M059J (cell line): Measurements from ENCODE around the gene CSF2. TPM values are rescaled to one million over a fixed set of nuclear protein-coding genes. Genes with fewer than 3 reads are reported as not detected.

ENCODE experiments used
- DNase-seq: peaks from one replicate; pipeline ENCODE4 v3.0.0-alpha.2; 2012; ENCODE audit warnings: low read depth
- total RNA-seq: library from RNA; depleted of rRNA; stranded (reverse); fragments of >200 nt; shearing (Covaris generic); gene quantifications from 2 replicates; pipeline ENCODE4 v1.2.3, GENCODE V29; 2014

CSF2 gene
- total RNA-seq, 1 experiment from 2014 or later = 6.3 TPM

DNA sequence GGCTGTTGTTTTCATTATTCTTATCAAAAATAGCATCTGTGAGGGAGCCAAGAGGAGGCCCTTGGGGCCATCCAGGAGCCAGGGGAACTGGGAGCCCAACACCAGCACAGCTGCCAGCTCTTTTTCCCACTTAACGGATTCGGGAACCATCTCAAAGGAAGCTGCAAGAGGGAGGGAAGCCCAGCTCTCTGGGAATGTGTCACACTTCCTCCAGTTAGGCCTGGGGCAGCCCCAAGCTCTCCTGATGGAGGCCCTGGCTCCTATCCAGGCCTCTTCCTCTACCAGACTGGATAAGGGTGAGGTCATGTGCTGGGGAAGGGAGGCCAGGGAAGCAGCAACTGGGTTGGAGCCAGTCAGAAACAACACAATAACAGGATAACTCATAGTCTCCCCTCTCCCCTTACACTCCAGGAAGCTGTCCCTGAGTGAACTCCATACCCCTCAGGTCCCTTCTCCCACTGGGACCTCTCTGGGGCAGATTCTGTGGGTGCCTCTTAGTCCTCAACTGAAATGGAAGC is 12.7 kb downstream of the CSF2 start:
- DNase-seq = peak; percentile 99

DNA sequence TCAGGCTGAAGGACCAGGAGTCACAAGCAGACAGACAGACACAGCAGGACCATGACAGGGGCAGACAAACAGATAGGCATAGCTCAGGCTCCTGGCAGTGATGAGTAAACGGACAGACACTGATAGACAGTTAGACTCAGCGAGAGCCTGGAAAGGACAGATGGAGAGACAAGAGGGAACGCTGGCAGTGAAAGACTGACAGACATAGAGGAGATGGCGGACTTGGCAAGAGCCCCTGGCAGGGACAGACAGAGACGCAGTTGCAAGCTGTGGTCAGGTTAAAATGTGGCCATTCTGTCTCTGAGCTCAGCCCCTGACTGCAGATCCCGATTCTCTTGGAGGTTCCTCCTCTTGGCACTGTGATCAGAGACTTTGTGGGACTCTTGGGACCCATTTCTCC is 13.6 kb downstream of the CSF2 start:
- no peak for DNase-seq

DNA sequence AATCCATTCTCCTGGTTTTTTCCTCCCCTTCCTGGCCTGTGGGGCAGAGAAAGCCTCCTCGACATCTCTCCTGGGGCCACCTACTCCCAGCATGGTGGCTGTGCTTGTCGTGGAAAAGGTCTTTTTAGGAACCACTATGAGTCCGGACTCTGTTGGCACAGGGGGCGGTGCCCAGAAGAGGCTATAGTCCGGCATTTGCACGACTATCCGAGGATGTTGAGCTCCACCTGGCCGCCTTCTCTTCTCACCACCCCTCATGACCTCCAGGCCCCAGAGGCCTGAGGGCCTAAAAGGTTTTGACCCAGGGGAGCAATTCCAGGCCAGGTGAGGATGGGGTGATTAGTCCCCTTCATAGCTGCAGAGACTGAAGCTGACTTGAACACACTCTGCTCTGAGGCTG is 14.1 kb downstream of the CSF2 start:
- no peak for DNase-seq

DNA sequence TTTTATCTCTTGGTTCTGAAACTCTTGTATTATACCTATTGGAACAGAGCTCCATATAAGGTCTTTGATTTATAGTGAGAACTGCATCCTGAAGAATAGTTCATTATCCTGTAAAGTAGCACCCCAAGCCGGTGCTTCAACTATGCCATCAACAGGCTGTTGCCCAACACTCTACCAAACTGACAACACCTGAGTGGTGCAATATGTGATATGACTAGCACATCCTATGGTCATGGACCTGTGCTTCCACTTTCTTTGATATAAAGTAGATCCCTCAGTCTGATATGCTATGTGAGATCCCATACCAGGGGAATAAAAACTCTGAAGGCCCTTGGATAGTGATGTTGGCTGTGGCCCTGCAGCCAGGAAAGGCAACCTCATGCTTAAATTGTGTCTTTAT is 15.8 kb downstream of the CSF2 start:
- no peak for DNase-seq

DNA sequence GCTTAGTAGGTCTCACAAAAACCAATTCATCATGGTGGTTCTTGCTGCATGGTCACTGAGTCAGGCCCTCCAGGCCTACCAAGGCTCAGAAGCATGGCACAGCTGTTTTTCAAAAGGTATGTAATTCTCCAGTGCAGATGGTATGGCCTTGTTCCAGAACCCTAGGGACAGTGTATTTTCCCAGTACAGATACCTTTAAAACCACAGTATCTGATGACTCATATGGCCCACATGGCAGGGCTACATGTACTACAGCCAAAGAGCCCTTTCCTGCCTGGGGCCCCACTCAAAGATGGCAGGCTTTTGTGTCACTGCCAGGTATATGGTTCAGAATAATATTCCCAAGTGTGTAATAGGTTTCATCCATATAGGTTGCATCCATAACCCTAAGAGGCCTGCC is 16.5 kb downstream of the CSF2 start:
- DNase-seq = peak; percentile 99

DNA sequence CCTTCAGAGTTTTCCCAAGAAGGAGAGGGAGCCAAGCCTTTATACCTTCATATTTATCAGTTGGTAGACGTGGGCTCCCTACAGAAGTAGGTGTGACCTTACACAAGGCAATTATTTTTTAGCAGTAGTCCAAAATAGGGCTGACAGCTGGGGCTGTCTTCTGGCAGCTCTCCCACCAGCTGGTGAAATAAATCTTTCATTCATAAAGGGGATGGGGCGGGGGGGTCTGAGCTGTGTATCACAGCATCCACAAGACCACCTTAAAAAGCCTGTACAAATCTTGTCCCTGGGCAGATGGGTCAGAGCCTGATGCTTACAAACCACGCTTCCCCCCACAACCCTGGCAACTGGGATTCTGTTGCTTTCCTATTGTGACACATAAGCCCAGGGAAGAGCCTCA is 19.7 kb downstream of the CSF2 start:
- DNase-seq = no peak

DNA sequence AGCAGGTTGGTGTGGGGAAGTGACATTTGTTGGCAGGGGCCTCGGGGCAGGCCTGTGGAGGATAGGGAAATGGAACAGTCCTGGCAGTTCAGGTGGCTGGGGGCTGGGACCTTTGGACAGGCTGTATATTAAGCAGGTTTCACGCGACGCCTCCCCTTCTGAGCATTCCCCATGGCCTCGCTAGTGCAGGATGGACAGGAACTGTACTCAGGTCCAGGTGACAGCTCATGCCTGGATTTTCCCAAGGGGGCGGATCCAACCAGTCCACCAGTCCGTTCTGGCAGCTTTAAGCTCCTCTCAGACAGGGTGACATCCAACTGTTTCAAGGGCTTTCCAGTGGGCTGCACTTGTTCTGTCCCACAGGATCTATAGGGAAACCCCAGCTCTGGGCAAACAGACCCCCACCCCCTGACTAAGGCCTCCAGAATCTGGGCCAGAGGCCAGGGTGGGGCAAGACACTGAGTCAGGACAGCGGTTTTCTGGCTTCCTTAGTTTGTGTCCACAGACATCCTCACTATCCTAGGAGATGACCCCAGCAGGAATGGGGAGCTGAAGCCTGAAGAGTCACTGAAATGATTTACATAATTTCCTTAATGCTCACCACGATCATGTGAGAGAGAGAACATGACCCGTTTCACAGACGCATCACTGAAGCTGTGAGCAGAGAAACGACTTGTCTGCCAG is 20.9 kb downstream of the CSF2 start:
- peak; percentile 96 for DNase-seq

DNA sequence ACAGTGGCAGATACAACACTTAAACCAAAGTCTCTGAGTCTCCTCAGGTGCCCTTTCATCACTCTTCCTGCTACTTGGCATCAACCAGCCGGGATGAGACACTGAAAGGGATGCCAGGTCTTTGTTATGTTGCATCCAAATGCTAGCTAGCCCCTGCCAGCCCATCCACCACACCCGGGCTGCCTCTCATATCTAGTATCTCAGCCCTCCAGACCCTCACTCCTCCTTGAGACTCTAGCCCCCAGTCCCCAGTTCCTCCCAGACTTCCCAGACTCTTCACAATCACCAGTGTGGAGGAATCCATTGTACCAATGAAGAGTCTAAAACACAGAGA is 21.5 kb downstream of the CSF2 start:
- DNase-seq = no peak

DNA sequence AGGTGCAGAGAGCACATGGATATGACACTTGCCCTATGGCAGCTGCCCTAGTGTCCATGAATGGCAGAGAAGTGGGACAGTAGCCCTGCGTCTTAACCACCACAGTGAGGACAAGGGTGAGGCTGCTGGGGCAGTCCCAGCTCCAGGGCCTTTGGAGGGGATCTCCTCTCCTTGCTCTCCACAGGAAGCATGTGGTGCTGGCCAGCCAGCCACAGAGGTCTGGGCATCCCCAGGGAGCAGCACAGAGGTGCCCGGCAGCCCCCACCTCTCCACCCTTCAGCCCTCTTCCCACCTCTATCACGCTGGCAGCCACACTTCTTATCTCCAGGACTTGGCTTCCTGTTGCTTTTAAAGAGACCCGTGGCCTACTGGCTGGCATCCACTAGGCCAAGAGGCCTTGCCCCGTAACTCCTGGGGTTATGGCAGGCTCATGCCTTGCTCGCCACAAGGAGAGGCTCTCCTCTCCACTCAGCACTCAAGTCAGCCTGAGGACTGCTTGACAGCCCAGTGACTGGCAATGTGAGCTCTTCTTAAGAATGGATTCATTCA is 21.9 kb downstream of the CSF2 start:
- no peak for DNase-seq

DNA sequence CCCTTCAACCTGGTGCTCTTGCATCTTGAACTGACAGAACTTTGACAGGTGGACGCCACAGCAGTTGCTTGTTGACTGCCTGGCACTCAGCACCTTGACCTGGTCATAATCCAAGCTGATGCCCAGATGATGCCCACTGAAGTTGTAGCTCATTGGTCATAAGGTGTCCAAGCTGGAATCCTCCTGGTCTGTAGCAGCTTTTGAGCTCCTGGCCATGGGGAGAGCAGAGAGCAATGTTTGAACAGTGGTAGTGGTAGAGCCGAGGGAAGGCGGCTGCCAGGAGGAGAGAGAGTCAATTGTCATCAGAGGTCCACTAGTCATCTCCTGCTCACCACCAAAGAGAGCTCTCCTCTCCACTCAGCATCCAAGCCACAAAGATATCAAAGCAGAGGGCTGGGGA is 23.3 kb downstream of the CSF2 start:
- no peak for DNase-seq

DNA sequence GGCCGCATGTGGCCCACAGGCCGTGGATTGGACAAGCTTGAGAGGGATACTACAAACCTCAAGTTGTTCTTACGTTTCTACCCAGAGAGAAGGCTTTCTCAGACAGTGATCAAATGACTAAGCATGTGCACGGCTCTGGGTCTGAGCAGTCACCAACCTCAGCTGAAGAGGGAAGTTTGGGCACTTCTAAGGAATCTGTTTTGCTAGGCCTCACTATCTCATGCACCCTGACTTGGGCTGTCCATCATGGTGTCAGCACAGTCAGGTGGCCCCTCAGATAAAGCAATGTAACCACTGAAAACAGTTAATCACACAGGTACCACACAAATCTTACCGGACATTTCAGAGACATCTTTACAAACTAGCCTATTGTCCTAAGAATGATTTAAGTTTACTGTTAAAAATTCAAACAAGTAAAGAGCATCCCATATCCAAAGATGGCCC is 24.6 kb downstream of the CSF2 start:
- DNase-seq = peak; percentile 60

DNA sequence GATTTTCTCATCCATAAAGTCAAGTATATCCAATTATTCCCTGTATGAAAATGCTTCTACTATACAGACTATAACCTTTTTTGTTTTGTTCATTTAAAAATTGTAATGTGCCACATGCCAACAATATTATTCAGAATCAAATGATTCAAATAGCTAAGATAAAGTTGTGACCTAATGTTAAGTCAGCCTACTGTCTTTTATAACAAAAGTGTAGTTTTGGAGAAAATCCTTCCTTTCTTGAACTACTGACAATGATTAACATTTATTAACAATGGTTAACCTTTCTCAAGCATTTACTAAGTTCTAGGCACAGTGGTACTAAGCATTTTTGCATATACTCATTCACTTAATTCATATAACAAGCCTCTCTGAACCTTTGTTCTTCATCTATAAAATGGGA is 25.0 kb downstream of the CSF2 start:
- no peak for DNase-seq

DNA sequence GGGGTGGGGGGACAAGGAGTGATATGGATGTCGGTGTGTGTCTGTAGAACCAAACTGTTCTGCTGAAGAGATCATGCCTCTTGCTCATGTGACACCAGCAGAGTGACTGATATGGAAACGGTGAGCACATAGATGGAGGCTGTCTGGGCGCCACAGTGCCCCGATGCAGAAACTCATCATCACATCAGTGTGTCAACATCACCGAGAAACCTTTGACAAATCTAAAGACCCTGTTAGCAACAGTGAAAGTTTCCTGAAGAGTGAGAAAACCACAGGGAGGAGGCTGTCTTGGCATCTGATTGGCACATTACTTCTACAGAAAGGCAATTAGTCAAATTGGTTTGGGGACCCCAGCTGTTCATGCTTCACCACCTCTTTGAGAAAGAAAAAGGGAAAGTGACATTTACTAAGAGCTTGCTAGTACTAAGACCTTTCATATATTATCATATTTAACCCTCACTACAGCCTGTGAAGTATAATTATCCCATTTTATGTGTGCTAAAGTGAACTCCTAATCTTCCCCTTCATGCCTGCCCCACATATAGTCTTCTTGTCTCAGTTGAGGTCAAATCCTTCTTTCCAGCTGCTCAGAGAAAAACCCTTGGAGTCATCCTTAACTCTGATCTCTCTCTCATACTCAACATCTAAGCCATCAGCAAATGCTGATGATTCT is 25.6 kb downstream of the CSF2 start:
- no peak for DNase-seq

DNA sequence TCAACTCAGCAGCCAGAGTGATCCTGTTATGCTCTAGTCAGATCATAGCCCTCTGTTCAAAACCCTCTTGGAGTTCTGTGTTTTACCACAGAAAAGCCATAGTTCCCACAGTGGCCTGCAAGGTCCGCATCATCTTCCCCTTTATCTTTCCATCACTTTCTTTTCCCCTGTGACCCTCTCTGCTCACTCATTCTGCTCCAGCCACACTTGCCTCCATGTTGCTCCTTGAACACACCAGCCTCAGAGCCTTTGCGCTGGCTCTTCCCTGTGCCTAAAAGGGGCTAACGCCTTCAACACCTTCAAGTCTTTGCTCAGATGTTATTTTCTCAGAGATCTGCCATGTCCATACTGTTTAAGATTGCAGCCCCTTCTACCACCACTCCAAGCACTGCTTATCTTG is 26.3 kb downstream of the CSF2 start:
- no peak for DNase-seq

DNA sequence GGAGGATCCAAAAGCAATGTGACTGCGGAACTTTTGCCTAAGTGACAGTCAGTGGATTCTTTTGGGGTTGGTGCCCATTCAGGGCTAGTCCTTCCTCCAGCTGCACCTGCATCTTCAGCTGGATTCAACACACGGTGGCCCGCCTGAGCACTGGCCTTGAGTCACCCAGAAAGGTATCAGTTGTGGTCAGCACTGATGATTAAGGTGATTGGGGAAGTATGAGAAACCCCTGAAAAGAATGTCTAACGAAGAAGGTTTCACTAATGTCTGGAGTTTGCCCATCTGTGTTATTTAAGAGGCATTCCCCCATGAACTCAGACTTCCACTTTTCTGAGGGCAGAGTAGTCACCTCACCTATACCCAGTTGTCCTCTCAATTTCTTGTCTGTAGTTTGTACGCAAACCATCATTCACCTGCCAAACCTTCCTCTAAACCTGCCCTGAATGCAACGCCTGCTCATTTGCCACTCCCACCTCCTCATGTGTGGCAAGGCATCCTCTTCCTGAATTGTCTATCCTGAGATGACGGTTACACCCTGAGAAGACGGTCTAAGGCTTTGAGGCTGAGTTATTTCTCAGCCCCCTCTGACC is 27.2 kb downstream of the CSF2 start:
- DNase-seq = no peak

DNA sequence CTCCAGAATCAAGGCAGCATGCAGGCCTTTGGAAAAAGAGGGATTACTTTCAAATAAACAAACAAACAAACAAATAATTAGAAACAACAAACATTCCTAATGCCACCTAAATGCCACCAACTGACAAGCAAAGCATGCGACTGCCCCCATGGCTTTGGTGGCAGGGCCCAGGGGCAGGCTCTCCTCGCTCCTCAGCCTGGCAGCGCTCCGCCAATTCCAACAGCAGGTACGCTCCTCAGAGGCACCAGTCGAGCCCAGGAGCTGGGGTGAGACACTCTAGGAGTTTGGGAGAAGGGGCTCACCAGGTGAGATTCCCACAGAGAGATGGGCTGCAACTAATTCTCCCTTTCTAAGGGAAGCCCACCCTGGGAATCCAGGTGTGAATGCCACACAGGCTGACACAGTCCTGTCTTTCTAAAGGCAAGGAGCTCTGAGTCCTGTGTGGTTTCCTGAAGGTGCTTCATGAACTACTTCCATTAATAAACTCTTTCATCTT is 27.8 kb downstream of the CSF2 start:
- no peak for DNase-seq

DNA sequence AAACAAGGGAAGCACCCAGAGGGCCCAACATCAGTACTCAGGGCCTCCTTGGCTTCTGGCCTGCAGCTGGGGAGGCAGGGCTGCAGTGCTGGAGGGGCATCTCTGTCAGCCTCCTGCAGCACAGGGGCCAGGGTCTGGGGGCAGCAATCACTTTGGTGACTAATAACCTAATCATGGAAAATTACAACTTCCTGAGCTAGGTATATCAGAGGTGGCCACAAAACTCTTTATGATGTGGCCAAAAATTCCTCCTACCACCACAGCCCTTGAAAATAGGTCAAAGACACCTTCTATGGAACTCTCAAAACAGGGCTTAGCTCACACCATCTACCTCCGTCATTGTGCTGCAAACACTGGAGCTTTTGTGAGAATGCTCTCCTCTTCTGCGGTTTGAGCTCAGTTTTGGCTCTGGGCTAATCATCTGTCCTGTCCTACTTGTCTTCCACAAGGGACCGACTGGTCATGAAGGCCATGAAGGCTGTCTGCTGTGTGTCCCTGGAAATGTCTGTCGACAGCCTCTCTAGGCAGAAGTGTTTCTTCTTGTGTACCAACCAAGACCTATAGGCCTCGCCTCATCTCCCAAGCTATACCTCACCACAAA is 28.6 kb downstream of the CSF2 start:
- peak; percentile 79 for DNase-seq

DNA sequence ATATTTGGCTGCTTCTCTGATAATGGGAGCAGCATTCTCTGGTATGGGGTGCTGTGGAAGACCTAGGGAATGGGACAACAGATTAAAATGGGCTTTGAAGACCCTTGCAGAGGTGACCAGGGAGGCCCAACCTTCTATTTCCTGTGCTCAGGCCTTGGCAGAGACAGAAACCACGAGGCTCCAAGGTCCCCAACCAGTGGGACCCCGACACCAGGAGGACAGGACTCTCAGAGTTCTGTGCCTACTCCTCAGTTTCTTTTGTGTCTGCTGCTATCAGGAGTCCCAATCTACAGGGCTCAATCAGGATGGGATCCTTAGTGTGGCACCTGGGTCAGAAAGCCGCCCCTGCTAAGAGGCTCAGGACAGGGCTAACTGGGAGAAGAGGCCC is 29.3 kb downstream of the CSF2 start:
- no peak for DNase-seq

DNA sequence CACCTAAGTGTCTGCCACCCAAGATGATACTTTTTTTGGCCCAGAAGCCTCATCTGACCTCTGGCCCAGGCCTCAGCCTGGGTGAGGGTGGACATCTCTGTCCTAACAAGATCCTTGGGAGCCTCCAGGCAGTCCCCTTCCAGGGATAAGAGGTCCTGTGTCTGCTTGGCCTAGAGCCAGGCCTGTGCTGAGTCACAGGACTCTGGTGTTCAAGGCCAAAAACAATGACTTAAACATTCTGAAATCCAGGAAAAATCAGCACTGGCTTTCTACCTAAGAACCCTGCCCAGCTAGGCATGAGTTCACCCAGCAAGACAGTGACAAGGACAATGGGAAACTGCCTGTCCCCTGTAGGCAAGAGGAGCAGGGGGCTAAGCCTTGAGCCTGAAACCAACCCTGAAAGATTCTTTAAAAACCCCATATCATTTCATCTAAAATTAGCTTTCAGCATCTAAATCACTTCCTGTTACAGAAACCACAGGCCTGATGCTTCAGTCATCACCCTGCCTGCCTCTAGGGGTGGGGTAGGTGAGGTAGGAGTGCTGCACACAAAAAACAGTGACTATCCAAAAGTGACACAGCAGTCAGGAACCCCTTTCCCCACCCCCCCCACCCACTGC is 29.9 kb downstream of the CSF2 start:
- DNase-seq = peak; percentile 97

DNA sequence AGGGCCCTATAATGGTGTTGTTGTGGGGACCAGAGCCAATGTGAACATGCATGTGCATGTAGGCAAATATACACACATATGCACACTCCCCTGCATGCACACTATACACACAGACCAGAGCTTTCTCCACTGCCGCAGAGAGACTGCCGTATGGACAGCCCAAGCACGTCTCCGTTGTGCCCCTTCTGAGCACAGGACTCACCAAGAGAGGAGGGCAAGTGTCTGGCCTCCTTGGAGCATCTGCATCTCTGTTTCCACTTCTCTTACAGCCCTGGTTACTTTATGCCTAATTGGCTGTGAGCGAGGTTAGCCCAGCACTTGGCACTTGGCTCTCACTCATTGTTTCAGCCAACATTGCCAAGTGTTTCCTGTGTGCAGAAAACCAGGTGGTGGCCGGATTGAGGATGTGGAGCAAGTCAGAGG is 30.4 kb downstream of the CSF2 start:
- peak; percentile 52 for DNase-seq

DNA sequence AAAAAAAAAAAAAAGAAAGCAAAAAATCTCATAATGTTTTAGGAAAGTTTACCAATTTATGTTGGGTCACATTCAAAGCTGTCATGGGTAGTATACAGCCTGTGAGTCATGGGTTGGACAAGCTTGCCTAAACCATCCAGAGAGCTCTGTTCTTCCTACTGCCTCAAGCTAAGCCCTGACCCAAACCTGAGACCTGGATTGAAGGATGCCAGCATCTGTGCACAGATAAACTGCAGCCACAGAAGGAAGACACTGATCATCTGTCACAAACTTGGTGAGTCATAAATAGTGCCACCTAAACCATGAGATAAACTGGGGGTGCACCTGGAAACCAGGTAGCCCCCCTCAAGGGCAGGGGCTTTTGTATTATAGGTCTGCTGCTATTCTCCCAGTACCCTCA is 31.0 kb downstream of the CSF2 start:
- DNase-seq = peak; percentile 80

DNA sequence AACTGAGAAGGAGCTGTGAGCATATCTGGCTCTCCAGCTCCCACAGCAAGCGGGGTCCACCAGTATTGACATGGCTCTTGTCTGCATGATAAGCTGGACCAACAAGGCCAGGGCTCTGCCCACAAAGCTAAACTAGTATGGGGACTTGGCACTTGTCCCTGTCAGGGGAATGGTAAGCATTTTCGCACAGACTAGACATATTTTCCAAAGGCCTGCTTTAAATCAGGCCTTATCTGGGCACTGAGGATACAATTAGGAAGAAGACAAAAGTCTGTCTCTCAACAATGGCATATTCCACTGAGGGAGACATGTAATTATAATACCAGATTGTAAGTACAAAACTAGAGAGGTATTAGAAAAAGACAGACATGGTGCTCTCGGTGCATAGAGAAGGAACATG is 32.1 kb downstream of the CSF2 start:
- no peak for DNase-seq
